HG02852 (cell line): ENCODE results near the gene SLC35D1.
"Not testable (repeated sequence)": the region's sequence is repeated elsewhere in the genome, so short reads cannot be mapped to it uniquely, and the experiment has no call there.

Experiments
- ATAC-seq: cut with Tn5 transposase; IDR thresholded peaks from one replicate; pipeline ENCODE4 v1.9.1; 2021; ENCODE audit warnings: mild to moderate bottlenecking, moderate library complexity; ENCODE audit not compliant: unreplicated experiment

The SLC35D1 gene

GRCh38 chr1:67053785-67054772 is at the start of gene SLC35D1:
Gene SLC35D1 (minus strand): TSS chr1:67054148. CDS start chr1:67054013, 135 bp downstream.
- ATAC-seq, result peak; percentile 73

DNA sequence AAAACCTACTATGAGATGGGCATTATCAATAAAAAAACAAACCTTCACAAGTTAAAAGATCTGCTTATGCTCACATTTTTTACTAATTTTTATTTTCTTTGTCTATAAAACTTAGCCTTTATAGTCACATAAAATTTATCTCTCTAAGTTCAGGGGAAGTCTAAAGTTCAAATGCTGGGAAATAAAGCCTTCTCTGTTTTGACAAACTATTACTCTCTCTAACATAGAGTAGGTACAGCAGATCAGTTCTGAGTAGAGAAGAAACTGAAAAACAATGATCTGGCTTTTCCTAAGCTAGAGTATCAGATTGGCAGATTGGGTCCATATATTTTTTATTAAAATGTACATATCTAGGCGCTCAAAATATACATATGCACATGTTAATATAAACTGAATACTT is 49.6 kb upstream of the SLC35D1 start:
- ATAC-seq, result no peak

DNA sequence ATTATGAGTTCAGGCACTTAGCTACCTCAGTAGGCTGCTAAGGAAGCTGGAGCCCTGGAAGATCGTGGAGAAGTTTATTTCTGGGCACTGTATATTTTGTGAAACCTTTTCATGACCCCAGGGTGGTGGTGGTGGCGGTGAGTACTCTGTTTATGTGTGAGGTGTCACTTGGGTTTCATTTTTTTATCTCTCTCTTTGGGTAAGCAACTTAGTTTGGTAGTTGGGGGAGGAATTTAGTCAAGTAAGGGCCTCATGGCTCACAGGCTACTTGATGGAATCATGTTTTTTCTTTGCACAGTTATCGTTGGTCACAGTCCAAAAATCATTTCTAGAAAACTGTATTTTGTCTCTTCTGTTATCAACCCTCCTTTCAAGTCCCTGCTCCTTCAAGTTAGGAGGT is 46.9 kb upstream of the SLC35D1 start:
- ATAC-seq, result no peak

- ATAC-seq, result no peak
Measured at GRCh38 chr1:67097305-67097704, 43.4 kb upstream of the SLC35D1 start.

DNA sequence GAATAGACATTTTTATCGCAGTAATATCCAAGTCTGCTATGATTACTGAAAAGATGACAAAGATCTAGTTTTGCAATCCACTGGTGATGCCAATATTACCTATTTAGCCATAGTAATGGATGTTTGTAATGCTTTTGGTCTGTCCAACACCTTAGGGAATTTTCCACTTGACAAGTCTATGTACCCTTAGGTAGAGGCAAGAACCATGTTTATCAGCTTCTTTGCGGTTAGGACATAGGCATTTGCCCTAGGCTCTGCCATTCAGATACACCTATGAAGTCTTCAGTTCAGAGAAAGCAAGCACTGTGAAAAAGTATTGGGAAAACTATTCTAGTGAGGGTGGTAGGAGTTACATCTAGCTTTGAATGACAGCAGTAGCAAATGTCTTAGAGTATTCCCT is 40.2 kb upstream of the SLC35D1 start:
- ATAC-seq, result no peak

DNA sequence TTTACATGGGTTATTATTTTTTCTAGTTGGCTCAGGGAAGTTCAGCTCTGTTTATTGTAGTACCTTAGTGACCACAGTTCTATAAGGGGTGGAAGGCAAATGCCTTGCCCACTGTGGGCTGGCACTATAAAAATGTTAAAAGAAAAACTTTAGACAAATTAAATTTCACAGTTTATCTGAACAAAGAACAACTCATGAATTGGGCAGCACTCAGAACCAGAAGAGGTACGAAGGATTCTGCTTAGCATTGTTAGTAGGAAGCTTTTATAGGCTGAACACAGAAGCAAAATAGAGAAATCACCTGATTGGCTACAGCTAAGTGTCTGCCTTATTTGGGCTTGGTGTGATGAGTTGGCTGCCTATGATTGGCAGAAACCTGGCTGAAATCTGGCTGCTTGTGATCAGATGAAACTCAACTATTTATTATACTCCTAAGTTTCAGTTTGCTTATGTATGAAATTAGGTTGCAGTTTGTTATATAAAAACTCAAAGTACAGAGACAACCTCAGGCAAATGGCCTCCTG is 35.8 kb upstream of the SLC35D1 start:
- no peak for ATAC-seq

GRCh38 chr1:67088440-67088839 is 34.5 kb upstream of the SLC35D1 start:
- no peak for ATAC-seq

DNA sequence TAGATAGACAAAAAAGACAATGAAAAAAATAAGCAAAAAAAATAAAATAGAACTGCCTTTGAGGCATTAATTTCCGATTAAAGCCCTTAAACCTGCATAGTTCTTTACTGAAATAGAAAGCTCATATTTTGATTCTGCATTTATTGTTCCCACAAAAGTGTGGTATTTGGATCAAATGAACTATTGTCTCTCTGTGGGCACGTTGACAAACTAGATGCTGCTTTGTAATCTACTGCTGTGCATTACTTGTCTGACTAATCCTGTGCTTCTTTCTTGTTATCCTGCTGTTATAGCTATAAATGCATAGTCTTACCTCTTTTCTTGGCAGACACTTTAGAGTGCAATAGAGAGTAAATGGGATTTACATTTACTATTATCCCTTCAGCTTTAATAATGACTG is 31.4 kb upstream of the SLC35D1 start:
- ATAC-seq, result no peak

DNA sequence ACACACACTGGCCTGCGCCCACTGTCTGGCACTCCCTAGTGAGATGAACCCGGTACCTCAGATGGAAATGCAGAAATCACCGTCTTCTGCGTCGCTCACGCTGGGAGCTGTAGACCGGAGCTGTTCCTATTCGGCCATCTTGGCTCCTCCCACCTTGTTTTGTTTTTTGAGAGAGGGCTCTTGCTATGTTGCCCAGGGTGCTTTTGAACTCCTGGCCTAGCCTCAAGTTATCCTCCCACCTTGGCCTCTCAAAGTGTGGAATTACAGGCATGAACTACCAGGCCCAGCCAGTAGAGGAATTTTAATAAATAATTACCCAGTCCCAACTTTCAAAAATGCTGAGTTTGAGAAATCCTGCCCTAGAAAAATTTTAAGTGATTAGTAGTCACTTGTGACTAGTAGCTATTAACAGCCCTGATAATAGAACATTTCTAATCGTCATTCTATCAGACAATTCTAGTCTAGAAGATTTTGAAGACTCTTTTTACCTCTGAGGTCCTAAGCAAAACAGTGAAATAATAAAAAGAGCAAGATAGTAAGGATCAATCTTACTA is 30.9 kb upstream of the SLC35D1 start:
- ATAC-seq, result no peak

DNA sequence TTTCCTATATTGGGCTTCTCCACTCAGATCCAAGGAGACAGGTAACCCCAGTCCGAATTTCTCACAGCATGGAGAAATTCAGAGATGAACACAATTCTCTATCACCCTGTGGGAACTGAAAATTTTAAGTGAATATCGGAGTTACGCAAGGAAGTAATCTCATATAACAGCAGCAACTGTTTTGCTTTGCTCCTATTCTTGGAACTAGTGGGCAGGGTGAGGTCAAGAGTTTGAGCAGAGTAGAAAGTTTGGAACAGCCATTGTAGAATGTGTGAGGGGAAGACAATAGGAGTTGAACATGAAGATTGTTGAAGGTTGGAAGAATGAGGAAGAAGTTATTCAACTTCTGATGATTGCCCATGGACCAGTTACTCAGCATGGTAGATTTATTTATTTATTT is 24.3 kb upstream of the SLC35D1 start:
- ATAC-seq, result no peak

- no peak for ATAC-seq
Measured at GRCh38 chr1:67077593-67077992, 23.6 kb upstream of the SLC35D1 start.

DNA sequence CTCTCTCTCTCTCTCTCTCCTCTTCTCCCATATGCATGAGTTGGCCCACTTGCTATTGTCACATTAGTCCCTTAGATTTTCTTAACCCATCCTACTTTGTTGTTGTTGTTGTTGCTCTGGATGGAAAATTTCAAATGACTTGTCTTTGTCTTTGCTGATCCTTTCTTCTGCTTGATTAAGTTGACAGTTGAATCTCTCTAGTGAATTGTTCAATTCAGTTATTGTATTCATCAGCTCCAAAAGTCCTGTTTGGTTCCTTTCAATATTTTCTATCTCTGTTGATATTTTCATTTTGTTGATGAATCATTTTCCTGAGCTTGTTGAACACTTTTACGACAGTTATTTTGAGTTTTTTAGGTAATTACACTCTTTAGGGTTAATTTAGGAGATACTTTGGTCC is 18.8 kb upstream of the SLC35D1 start:
- no peak for ATAC-seq

DNA sequence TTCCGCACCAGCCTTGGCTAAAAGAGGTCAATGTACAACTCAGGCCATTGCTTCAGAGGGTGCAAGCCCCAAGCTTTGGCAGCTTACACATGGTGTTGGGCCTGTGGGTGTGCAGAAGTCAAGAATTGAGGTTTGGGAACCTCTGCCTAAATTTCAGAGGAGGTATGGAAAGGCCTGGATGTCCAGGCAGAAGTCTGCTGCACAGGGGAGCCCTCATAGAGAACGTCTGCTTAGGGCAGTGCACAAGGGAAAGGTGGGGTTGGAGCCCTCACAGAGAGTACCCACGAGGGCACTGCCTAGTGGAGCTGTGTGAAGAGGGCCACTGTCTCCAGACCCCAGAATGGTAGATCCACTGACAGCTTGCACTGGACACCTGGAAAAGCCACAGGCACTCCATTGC is 13.7 kb upstream of the SLC35D1 start:
- not testable (repeated sequence) for ATAC-seq

DNA sequence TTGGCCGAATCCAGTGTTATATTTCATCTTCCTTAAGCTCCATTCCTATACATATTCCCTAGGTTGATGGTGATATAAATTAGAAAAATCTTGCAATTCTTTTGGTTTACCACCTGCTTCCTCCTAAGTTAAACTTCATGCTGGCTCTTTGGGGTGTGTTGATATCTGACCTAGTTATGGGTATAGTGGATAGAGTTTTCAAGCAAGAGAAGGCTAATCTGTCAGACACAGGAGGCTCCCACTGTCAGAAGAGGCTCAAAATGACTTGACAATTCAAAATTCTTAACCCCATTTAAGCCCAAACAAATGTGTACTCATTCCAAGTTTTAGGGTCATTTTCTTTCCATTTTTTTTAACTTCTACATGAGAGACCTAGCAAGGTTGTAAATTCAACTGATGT is 8.5 kb upstream of the SLC35D1 start:
- ATAC-seq, result no peak

DNA sequence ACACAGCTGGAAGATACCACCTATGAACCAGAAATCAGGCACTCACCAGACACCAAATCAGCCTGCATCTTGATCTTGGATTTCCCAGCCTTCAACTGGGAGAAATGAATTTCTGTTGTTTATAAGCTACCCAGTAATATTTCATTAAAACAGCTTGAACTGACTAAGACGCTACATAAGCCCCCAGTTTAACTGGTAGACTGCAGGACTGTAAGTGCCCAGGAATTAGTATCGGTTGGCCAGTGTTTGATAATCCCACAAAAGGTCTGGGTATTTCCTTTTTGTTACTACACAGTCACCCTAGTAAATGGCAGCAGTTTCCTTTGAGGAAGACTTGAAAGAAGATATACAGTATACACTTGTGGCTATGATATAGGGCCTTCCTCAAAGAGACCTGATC is 7.3 kb upstream of the SLC35D1 start:
- ATAC-seq, result no peak

- ATAC-seq, result no peak
Measured at GRCh38 chr1:67060811-67061218, 6.9 kb upstream of the SLC35D1 start.

DNA sequence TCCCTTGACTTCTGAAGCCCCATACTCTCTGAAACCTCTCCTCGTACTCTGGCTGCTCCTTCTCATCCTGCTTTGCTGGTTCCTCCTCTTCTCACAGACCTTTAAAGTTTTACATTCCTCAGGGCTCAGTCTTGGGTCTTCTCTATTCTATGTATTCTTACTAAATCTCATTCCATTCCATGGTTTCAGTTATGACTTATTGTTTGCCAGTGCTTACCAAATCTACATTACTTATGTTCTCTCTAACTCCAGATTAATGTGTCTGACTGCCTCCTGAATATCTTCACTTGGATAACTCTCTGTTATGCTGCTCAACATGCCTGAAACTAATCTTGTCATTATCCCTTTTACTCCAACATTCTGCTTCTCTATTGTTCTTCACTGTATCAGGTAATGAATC is 5.4 kb upstream of the SLC35D1 start:
- no peak for ATAC-seq

GRCh38 chr1:67058761-67059160 is 4.8 kb upstream of the SLC35D1 start:
- ATAC-seq, result no peak

- no peak for ATAC-seq
Measured at GRCh38 chr1:67058242-67058641, 4.3 kb upstream of the SLC35D1 start.

DNA sequence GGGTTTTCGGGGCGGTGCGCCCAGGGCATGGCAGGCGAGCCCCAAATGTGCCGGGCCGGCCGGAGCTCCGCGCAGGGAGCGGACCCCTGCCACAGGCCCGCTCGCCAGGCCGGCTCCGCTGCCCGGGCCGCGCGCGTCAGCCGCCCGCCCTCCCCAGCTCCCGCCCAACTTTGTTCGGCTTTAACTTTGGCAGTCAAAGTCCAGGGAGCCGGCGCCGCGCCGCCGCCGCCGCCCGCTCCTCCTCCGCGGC is 488 bp downstream of the SLC35D1 start:
- peak; percentile 39 for ATAC-seq

GRCh38 chr1:67052741-67053534 is 1.0 kb downstream of the SLC35D1 start:
- peak; percentile 6 for ATAC-seq

GRCh38 chr1:67051196-67051595 is 2.8 kb downstream of the SLC35D1 start:
- no peak for ATAC-seq
